HepG2 (cell line): ENCODE data around the gene HRH3.

Experiments used
- AGO2 ChIP-seq: fragments of 200-400 bp; formaldehyde crosslinking; optimal IDR thresholded peaks from 2 replicates; pipeline ENCODE3; 2017; ENCODE audit warnings: mild to moderate bottlenecking, low read depth, low read length, moderate library complexity
- POLR2A ChIP-seq, 2 experiments: IDR thresholded peaks; 2 replicates each; pipeline ENCODE4 v1.6.1; 2011; ENCODE audit warnings: low read depth in 2 of 2, low read length in 2 of 2, mild to moderate bottlenecking in 1 of 2, moderate library complexity in 1 of 2; ENCODE audit not compliant: insufficient read depth in 1 of 2
- TF ChIP-seq, protein P1 (sequence below): sonication (generic); formaldehyde crosslinking; IDR thresholded peaks from 2 replicates; pipeline ENCODE4 v1.5.0; 2020; ENCODE audit warnings: mild to moderate bottlenecking, missing genetic modification reagents, moderate library complexity

- TF ChIP-seq, protein P1, sequence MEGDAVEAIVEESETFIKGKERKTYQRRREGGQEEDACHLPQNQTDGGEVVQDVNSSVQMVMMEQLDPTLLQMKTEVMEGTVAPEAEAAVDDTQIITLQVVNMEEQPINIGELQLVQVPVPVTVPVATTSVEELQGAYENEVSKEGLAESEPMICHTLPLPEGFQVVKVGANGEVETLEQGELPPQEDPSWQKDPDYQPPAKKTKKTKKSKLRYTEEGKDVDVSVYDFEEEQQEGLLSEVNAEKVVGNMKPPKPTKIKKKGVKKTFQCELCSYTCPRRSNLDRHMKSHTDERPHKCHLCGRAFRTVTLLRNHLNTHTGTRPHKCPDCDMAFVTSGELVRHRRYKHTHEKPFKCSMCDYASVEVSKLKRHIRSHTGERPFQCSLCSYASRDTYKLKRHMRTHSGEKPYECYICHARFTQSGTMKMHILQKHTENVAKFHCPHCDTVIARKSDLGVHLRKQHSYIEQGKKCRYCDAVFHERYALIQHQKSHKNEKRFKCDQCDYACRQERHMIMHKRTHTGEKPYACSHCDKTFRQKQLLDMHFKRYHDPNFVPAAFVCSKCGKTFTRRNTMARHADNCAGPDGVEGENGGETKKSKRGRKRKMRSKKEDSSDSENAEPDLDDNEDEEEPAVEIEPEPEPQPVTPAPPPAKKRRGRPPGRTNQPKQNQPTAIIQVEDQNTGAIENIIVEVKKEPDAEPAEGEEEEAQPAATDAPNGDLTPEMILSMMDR = no peak
- TF ChIP-seq POLR2A (IDR thresholded peaks at IDR 0.05; ENCODE audit: insufficient read depth in 1 of 2, low read depth in 2 of 2, low read length in 2 of 2) = no peak
- no peak for TF ChIP-seq AGO2
Measured at GRCh38 chr20:62233684-62234083, 13.6 kb upstream of the HRH3 start.
